OCI-LY7 (cell line): ENCODE measurements around the gene C21orf91.

Experiments used
- CTCF ChIP-seq: fragments of 200-600 bp; sonication (generic); conservative IDR thresholded peaks from 2 replicates; pipeline ENCODE4 v1.5.1; 2014; ENCODE audit warnings: mild to moderate bottlenecking, antibody characterized with exemption, low read length, moderate library complexity, mixed read lengths
- EZH2phosphoT487 ChIP-seq: fragments of 200-600 bp; sonication (generic); IDR thresholded peaks from 2 replicates; pipeline ENCODE4 v1.6.1; 2018; ENCODE audit warnings: low read depth, borderline replicate concordance, mild to moderate bottlenecking, mixed run types, antibody characterized with exemption, low read length, moderate library complexity, mixed read lengths

GRCh38 chr21:17789656-17790055 is 29.5 kb downstream of the C21orf91 start:
- TF ChIP-seq CTCF: no peak
- TF ChIP-seq EZH2phosphoT487: no peak
